ENCODE results near the gene RNLS. TPM values are rescaled to one million over a fixed set of nuclear protein-coding genes. Genes with fewer than 3 reads are reported as not detected.
A peak's percentile ranks its signal among the peaks of the same experiment; 100 is the strongest.

The RNLS gene
- total RNA-seq, 3 donors from 2014 or later: 9.8 to 12.1 (median 11.8) TPM

GRCh38 chr10:88230251-88230650, 352.9 kb downstream of the RNLS start:
- H3K36me3 ChIP-seq (ENCODE audit: low read depth): no peaks in the 10 kb centered on the region
- H3K4me3 ChIP-seq: no peak overlapping the region
- intact Hi-C loops (cut with DNase I, micrococcal nuclease): no loop called here
- H3K9me3 ChIP-seq: no peaks in the 10 kb centered on the region
- H3K4me1 ChIP-seq (ENCODE audit: low read depth): peaks cover 5% of the 10 kb centered on the region
- no peak for DNase-seq
- no peak for ATAC-seq
- TF ChIP-seq CTCF (IDR thresholded peaks at IDR 0.05): no peak

GRCh38 chr10:88228130-88228529, 355.0 kb downstream of the RNLS start:
- no peak for DNase-seq
- no peaks in the 10 kb centered on the region for H3K36me3 ChIP-seq (ENCODE audit: low read depth)
- no peaks in the 10 kb centered on the region for H3K9me3 ChIP-seq
- intact Hi-C loops (cut with DNase I, micrococcal nuclease): loop anchor here in 1 of 2 donors (10.0 kb wide), 1 partner anchor 363 kb away; the partner anchor contains the start of genes KLLN and PTEN
- no peak overlapping the region for H3K4me3 ChIP-seq
- peaks cover 2% of the 10 kb centered on the region for H3K4me1 ChIP-seq (ENCODE audit: low read depth)
- no peak for ATAC-seq
- TF ChIP-seq CTCF (IDR thresholded peaks at IDR 0.05): no peak

GRCh38 chr10:88227342-88228018, 355.6 kb downstream of the RNLS start:
- DNase-seq: peak in 1 of 3 donors; percentile 70
- Histone ChIP-seq H3K4me3 (no peak overlapping the region), H3K9me3 (no peaks in the 10 kb centered on the region), H3K36me3 (ENCODE audit: low read depth) (no peaks in the 10 kb centered on the region), H3K4me1 (ENCODE audit: low read depth) (peaks cover 2% of the 10 kb centered on the region)
- TF ChIP-seq CTCF (IDR thresholded peaks at IDR 0.05): no peak
- intact Hi-C loops (cut with DNase I, micrococcal nuclease): loop anchor here in 1 of 2 donors (10.0 kb wide), 1 partner anchor 363 kb away; the partner anchor contains the start of genes KLLN and PTEN
- ATAC-seq: peak; percentile 54

DNA sequence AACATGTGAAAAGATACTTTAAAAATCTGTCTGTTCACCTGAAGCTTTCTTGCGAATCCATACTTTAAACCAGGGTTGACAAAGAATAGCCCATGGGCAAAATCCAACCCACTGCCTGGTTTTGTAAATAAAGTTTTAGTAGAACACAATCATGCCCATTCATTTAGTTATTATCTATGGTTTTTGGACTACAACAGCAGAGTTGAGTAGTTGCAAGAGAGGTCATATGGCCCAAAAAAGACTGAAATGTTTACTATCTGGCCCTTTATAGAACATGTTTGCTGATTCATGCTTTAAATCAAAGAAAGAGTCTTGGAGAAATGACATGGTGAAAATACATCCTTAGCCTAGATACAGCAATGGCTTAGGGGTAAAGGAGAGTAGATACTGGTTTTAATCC, 356.2 kb downstream of the RNLS start:
- Histone ChIP-seq H3K4me3 (no peak overlapping the region), H3K9me3 (no peaks in the 10 kb centered on the region), H3K36me3 (ENCODE audit: low read depth) (no peaks in the 10 kb centered on the region), H3K4me1 (ENCODE audit: low read depth) (peaks cover 2% of the 10 kb centered on the region)
- DNase-seq (no peak), ATAC-seq (no peak)
- intact Hi-C loops (cut with DNase I, micrococcal nuclease): loop anchor here in 1 of 2 donors (10.0 kb wide), 1 partner anchor 362 kb away; the partner anchor contains the start of genes KLLN and PTEN
- TF ChIP-seq CTCF (IDR thresholded peaks at IDR 0.05): no peak

- Histone ChIP-seq H3K9me3 (no peaks in the 10 kb centered on the region), H3K4me3 (no peak overlapping the region), H3K4me1 (ENCODE audit: low read depth) (peaks cover 2% of the 10 kb centered on the region), H3K36me3 (ENCODE audit: low read depth) (no peaks in the 10 kb centered on the region)
- ATAC-seq (no peak), DNase-seq (no peak)
- no peak for TF ChIP-seq CTCF (IDR thresholded peaks at IDR 0.05)
- intact Hi-C loops (cut with DNase I, micrococcal nuclease): loop anchor here in 1 of 2 donors (10.0 kb wide), 1 partner anchor 361 kb away; the partner anchor contains the start of genes KLLN and PTEN
Observed at GRCh38 chr10:88226071-88226659, 357.0 kb downstream of the RNLS start.

Other genes with a start within 250 kb of the RNLS start
- gene LIPJ, start 3.4 kb upstream of the RNLS start, total RNA-seq: under 1 TPM in 2 of 3 donors, not detected in 1; 0.12 to 0.34 TPM
- not detected for gene LIPF, start 81.1 kb upstream of the RNLS start, total RNA-seq
- gene LIPK, start 122.9 kb upstream of the RNLS start, total RNA-seq: not detected
- gene LIPN, start 176.7 kb upstream of the RNLS start, total RNA-seq: not detected
- not detected for gene LIPM, start 219.4 kb upstream of the RNLS start, total RNA-seq

Measured in mucosa of descending colon (tissue), 3 donors.